NCI-H774 (cell line): ENCODE measurements around the gene SMIM10L1.

Experiments
- DNase-seq: peaks from one replicate; lab custom pipeline; 2025; lab: John Stamatoyannopoulos, UW

The SMIM10L1 gene

DNA sequence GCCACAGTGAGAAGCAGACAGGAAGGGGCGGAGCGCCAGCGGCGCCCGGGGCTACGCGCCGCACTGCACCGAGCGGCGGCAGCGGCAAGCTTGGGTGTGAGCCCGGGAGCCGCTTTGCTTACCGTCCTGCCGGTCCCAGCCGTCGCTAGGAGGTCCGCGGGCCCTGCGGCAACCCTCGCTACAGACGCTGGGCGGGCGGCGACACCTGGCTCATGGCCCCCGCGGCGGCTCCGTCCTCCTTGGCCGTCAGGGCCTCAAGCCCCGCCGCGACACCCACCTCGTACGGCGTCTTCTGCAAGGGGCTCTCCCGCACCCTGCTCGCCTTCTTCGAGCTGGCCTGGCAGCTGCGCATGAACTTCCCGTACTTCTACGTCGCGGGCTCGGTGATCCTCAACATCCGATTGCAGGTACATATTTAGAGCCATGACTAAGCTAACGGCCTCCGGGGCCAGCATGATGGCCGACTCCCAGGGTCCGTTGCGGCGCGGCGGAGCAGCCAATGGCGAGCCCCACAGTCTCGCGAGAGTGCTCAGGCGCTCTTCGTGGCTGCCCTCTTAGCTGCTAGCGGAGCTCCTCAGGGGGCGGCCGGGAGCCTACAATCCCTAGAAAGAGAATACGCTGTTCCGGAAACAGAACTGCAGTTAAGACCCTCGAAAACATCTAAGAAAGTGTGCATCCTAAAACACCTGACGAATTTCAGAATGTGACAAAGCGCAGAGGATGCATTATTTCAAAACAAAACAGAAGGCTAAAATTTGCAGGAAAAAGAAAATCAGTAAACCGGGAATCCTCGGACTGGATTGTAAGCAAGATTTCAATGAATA lies at the start of gene SMIM10L1:
Gene SMIM10L1 (plus strand): TSS at position 50 of the 824 bp plus-strand sequence. CDS start 163 bp downstream, at position 213.
- peak; percentile 88 for DNase-seq

DNA sequence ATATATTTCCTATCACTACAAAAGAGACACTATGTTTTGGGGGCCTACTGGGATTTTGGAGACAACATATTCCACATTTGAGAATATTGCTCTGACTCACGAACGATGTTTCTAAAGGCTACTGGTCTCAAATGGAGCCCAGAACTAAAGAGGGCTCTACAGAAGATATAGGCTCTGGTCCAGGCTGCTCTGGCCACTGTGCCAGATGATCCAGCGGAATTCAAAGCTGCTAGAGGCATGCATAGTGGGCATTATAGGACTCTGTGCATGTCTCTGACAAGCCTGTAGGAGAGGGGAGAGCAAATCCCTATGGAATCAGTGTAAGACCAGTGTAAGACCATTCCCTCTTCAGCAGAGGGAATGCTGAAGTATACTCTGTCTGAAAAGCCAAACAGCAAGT lies 40.6 kb upstream of the SMIM10L1 start:
- no peak for DNase-seq

DNA sequence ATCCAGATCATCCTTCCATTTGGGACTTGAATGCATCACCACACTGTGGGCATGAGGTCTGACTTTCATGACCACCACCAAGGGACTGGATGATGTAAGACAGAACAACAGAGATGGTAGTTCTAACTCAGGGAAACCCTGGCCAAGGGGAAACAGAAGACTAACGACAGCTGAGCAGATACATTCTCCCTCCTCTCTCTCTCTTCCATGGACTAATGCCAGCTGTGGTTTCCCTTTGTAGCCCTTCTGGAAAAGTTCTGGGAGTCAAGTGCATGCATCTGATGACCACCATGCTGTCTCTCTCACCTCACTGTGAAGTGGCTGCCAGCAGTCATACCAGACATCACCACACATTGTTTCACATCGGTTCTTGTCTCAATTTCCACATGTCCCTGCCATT lies 40.0 kb upstream of the SMIM10L1 start:
- no peak for DNase-seq

DNA sequence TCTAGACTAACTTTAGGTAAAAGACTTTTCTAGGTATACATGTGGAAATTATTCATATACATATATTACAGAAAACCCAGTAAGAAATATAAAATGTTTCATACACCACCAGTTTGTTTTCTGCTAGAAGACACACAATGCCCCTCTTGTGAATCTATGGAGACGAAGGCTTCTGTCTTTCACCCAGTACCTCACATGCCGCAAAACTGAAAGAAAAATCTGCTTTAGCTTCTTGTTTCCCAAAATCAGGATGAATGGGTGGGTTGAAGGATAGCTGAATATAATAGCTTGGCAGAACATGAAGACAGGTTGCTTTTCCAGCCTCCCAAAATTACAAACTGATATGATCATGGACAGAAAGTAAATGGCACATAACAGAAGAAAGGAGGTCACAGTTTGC lies 37.8 kb upstream of the SMIM10L1 start:
- DNase-seq = no peak

DNA sequence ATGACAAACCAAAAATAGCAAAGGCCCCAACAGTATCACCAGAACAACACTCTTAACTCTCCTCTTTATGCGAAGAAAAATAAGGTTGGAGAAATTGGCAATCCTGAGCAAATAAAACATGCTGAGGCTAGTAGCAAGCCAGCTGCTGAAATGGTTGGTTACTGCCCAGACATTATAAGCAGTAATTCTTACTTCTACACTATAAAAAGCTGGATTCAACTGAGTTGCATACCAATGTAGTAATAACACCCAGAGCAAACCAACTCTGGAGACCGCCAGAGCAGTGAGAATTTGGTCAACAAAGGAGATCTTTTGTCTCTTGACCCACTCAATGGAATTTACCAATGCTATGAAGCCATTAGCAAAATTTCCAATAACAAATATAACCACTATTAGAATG lies 37.2 kb upstream of the SMIM10L1 start:
- DNase-seq = no peak

DNA sequence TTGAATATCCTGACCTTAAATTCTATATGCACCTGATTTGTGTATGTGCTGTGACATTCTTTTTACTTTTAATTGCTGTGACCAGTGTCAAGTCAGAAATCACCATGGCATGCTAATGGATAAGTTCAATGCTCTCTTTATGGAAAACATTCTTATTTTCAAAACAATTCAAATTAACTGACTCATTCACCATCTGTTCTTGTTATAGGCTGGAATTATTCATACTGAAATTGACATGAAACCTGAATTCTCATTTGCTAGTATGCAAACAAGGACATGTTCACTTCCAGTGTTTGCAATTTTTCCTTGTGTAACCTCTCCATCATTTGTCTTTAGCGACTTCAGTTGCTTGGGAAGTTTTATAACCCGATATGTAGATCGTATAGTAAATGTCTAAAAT lies 36.7 kb upstream of the SMIM10L1 start, which contains the start of gene TAS2R30:
Gene TAS2R30 (minus strand): TSS at position 340 of the 400 bp plus-strand sequence. CDS start 400 bp downstream, outside the sequence.
- no peak for DNase-seq

DNA sequence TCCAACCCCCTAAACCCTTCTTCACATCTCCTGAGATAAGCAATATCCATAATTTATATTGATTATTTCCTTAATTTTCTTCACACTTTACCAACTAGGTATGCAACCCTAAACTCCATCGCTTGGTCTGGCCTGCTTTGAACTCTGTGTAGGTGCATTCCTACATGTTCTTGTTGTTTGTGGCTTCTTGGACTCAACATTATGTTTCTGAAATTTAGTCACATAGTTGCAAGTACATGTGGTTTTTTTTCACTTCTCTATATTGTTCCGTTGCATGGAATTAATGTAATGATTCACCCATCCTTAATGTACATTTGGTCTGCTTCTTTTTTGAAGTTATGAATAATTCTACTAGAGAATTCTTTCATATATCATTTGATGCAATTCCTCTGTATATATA lies 34.9 kb upstream of the SMIM10L1 start:
- no peak for DNase-seq

DNA sequence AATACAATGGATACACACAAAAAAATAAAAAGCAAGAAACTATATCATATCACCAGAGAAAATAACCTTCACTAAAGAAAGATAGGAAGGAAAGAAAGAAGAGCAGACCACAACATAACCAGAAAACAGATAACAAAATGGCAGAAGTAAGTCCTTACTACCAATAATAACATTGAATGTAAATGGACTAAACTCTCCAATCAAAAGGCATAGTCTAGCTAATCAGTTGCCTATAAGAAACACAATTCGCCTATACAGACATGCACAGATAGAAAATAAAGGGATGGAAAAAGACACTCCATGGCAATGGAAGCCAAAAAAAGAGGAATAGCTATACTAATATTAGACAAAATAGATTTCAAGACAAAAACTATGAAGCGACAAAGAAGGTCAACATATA lies 27.6 kb upstream of the SMIM10L1 start:
- DNase-seq = no peak

DNA sequence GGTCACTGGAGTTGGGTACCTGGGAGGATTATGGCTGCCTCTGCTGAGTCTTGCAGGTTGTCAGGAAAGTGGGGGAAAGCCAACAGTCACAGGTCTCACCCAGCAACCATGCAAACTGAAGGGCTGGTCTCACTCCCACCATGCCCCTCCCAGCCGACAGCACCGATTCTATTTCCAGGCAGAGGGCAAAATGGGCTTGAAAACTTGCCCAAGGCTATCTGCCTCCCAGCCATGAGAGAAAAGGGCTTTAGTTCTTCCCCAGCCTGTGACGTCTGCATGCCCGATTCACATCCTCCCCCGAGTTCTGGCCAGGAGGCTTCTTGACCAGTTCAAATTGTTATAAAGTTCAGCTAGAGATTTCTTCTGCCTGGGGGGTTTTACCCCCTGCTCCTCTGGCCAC lies 26.7 kb upstream of the SMIM10L1 start:
- no peak for DNase-seq

DNA sequence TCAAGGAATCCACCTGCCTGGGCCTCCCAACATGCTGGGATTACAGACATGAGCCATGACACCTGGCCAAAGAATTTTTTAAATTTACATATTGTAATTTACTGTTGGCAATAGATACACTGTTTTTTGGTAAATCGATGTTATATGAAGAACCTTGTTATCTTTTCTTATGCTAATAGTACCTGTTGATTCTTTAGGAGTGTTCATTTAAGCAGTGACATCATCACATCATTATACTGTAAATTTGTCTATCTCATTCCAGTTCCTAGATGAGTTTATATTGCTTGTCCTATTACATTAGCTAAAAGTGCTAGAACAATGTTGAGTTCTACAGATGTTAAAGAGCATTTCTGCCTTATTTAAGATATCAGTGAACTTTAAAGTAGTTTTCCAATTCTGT lies 23.6 kb upstream of the SMIM10L1 start:
- no peak for DNase-seq

DNA sequence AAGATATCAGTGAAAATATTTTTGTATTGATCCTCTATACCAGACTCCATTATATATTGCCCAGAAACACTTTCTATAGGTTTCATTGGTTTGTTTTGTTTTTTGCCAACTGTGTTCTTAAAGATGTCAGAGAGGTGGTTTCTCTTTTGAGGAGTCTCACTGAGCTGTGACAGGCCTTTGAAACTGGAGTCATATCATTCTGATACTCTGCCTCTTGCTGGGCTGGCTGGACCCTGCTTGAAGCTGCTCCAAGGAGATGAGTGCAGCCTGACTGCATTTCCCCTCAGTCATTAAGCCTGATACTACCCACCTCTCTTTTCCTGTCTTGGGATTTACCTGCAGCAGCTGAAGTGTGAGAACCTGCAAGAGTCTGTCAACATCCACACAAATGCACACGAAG lies 20.2 kb upstream of the SMIM10L1 start:
- no peak for DNase-seq

DNA sequence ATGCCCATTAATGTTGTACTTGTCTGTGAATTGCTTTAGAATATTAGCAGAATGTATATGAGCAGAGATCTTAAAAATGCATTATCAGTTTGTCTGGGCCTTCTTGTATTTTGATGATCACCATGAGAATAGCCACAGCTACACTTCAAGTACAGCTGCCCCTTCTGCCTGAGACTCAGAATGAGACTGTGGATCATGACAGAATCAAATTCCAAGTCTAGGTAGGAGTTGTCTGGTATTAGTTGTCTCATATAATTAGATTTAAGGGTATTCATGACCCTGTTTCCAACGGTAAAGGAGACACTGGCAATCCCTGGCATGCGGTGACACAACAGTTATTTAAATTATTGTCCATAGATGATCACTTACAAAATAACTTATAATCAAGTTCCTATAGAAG lies 18.3 kb upstream of the SMIM10L1 start:
- no peak for DNase-seq

DNA sequence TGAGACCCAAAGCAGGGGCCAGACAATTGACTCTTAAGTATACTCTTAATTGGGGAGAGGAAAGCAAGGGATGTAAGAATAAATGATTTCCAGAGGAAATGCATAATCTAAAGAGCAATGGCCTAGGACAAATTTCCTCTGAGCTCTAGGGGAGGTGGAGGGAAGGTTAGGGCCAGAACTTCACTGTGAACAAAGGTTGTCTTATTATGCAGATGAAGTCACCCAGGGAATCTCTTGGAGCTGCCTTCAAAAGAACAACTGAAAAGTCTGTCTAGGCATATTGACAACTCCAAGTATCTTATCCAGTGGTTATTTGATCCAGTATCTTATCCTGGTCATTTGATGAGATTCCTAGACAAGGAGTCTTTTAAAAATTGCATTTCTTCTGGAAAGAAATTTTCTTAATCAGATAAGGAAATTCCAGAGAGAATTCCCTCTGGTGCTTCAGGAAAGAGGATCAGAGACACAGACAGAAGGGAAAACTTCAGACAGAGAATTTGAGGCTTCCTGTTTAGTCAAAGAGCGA lies 16.5 kb upstream of the SMIM10L1 start:
- DNase-seq = no peak

DNA sequence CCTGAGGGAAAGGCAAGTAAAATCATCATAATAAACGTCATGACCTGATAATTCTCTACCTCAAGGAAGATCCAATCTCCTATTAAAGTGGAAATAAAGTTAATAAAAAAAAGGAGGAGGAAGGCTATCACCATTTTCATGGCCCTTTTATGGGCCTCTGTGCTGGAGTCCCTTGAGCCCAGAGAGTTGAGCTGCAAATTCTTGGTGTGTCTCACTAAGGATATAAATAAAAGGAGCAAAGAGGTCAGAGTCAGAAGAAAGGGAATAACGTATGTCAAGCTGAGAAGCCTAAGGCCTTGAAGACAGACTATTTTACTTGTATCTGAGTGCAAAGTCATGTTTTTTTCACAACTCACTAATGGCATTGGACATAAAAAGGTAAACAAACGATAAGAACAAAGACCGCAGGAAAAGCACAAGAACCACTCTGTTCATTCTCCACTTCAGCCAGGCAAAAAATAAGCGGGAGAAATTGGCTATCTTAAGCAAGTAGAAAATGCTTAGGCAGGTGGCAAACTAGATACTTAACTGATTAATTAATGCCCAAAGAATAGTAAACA lies 12.0 kb upstream of the SMIM10L1 start:
- DNase-seq = no peak

DNA sequence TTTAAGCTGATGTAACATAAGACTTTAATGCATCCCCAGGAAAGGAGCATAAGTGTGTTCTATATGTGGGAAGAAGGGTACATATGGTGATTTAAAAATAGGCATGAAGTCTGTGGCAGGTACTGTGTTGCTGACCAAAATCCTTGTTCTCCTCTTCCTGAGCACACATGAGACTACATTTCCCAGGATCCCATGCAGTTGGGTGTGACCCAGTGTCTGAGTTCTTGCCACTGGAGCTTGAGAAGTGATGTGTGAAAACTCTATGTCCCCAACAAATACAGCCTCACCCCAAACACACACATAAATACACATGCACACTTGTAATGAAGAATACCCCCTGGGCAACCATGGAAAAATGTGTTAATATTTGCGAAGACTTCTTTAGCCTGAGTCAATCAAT lies 8.5 kb upstream of the SMIM10L1 start:
- no peak for DNase-seq

DNA sequence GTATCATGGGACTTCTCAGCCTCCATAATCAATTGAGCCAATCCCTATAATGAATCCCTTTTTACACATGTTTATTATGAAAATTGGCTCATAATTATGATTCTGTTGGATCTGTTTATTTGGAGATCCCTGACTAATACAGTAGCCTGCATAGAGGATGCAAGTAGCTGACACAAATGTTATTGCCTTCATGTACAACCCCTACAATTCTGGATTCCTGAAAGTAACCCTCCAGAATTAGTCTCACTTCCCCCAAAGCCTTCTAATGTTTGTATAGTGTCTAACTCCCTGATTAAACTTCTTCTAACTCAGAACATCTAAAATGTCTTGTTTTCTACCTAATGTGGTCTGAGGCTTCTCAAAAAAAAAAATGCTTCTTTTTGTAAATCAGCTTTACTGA lies 6.6 kb upstream of the SMIM10L1 start:
- no peak for DNase-seq

DNA sequence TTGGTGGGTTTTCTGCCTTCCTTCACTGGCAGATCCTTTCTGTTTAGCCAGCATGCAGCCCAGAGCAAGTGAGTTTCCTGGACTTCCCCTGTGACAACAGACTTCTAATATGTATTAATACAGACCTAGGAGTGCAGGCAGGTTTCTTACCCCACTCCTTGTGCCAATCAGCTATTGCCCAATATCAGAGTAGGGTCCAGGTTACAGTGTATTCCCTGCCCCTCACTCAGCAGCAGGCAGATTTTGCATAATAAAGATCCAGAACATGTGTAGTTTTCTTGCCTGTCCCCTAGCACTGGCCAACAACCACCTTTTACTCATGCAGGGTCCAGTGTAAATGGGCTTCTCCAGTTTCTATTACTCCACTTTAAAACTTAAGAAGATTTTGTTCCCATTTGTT lies 4.7 kb upstream of the SMIM10L1 start:
- DNase-seq = no peak

DNA sequence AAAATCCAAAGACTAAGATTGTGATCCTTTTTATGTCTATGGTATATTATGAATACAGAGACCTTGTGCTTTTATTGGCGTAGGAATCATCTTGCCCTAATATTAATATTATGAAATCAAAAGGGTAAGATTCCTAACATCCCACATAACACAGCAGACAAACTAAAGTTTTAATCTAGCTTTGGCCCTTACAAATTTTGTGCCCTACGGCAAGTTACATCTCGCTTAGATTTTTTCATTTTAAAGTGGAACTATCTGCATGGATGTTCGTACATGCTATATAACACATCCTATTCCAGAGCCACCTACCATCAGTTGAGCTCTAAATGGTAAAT lies 217 bp upstream of the SMIM10L1 start:
- no peak for DNase-seq

DNA sequence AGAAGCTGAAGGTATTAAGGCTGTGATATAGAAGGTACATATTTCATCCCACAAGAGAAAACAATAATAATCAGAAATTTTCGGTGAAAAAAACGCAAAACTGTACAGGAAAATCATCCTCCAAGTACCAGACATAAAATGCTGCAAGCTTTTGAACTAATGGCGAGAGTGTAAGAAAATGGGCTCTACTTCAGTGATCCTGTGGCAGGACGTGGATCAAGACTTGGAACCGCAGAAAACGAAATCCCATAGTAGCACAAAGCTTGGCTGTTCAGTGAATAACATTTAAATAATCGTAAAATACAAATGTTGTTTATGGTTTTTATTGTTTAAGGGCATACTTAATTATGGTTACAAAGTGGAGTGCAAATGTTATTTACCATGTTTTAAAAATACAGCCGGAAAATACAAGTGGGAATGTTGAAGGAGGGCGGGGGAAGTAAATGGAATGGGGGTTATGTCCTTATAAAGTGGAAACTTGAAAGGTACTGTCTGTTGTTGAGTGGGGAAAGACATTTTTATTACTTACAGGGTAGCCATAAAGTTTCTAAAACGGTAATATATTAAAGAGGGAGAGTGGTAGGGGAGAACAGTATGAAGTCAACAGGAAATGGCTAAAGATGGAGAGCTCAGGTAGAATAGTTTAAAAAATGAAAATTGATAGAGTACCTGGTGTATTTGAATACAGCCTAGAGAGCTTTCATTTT lies 1.1 kb downstream of the SMIM10L1 start:
- DNase-seq = no peak

DNA sequence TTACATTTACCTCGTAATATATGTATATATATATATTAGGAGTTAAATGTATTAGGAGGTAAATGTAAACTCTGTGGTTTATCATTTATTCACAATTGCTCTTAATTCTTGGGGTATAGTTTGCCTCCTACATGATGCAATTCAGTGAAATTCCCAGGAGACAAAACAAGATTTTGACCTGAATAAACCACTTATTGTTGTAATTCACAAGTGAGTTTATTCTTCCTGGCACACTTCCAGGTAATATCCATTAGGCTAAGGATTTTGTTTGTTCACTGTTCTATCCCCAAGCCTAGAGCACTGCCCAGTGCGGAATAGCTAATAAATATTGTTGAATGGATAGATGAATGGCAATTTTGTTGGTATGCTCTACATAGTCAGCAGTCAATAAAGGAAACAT lies 3.0 kb downstream of the SMIM10L1 start:
- DNase-seq = no peak

DNA sequence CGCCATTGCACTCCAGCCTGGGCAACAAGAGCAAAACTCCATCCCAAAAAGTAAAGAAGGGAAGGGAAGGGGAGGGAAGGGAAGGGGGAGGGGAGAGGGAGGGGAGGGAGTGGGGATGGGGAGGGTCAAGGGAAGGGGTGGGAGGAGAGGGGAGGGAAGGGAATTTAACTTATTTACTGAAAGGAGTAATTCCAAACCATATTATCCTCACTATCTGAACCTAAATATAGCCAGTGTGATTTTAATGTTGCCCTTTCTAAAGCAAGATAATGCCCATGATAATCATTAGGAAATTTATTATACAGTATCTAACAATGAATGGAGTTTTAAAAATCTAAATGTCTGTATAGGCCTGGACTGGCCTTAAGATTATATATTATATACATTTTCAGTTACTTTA lies 7.3 kb downstream of the SMIM10L1 start:
- DNase-seq = no peak

DNA sequence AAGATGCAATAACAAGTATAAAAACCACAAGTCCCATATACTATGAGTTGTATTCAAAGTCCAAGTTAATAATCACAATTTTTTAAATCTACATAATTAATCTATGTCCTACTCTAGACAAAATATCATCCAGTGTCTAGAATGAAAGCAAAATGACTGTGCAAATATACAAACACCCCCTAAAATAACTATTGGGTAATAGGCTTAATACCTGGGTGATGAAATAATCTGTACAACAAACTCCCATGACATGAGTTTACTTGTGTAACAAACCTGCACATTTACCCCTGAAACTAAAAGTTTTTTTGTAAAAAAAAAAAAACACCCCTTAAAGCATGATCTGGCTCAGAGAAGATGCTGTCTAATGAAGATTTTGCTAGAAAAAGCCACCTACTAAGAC lies 11.5 kb downstream of the SMIM10L1 start:
- DNase-seq = no peak

DNA sequence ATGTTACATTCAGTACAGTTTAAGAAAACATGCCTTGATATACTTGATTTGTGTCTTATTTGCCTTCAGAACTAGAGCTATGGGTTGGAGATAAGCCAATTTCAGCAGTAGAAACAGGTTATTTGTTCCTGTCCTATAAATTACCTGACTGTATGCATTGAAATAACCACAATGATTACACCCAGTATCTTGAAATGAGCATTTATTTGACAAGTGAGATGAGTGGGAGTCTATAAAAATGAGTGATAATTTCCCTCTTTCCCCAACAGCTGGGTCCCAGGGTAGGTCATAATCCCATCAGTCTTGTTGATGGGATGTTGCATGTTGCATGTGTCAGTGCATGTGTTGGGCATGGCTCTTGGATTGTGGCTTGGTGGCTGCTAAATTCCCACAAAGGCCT lies 12.0 kb downstream of the SMIM10L1 start:
- DNase-seq = no peak
